ELR (cell line): ENCODE data around the gene PDZD2.
"Not testable (repeated sequence)": the region's sequence is repeated elsewhere in the genome, so short reads cannot be mapped to it uniquely, and the experiment has no call there.

Experiments
- DNase-seq: peaks from one replicate; pipeline ENCODE4 v3.0.0-alpha.2; 2015; ENCODE audit warnings: low read depth

Gene PDZD2

GRCh38 chr5:32040181-32040695 lies 401.3 kb downstream of the PDZD2 start:
- DNase-seq, result not testable (repeated sequence)

GRCh38 chr5:32042551-32042961 lies 403.6 kb downstream of the PDZD2 start:
- DNase-seq, result no peak

GRCh38 chr5:32043105-32043504 lies 404.2 kb downstream of the PDZD2 start:
- DNase-seq, result no peak

- DNase-seq, result no peak
These were observed 405.5 kb downstream of the PDZD2 start for GRCh38 chr5:32044434-32044833.

- DNase-seq, result peak; percentile 93
These were observed 406.0 kb downstream of the PDZD2 start for GRCh38 chr5:32044939-32045338.

- DNase-seq, result peak; percentile 19
These were observed 408.1 kb downstream of the PDZD2 start for GRCh38 chr5:32047056-32047455.

- no peak for DNase-seq
These were observed 412.9 kb downstream of the PDZD2 start for GRCh38 chr5:32051796-32052195.

- DNase-seq, result no peak
These were observed 417.2 kb downstream of the PDZD2 start for GRCh38 chr5:32055891-32056866.

- DNase-seq, result peak; percentile 40
These were observed 418.5 kb downstream of the PDZD2 start for GRCh38 chr5:32057187-32058096.

- DNase-seq, result peak; percentile 55
These were observed 419.2 kb downstream of the PDZD2 start for GRCh38 chr5:32058101-32058500.

- DNase-seq, result no peak
These were observed 420.1 kb downstream of the PDZD2 start for GRCh38 chr5:32058997-32059396.

GRCh38 chr5:32059761-32060530 lies 421.0 kb downstream of the PDZD2 start:
- peak; percentile 63 for DNase-seq

GRCh38 chr5:32061236-32061635 lies 422.3 kb downstream of the PDZD2 start:
- DNase-seq, result no peak

GRCh38 chr5:32066448-32066847 lies 427.5 kb downstream of the PDZD2 start:
- no peak for DNase-seq

GRCh38 chr5:32067774-32068470 lies 429.0 kb downstream of the PDZD2 start:
- no peak for DNase-seq

GRCh38 chr5:32068561-32068960 lies 429.6 kb downstream of the PDZD2 start:
- no peak for DNase-seq

GRCh38 chr5:32069396-32069795 lies 430.5 kb downstream of the PDZD2 start:
- DNase-seq, result no peak

GRCh38 chr5:32071351-32071944 lies 432.5 kb downstream of the PDZD2 start:
- peak; percentile 44 for DNase-seq

- DNase-seq, result no peak
These were observed 433.1 kb downstream of the PDZD2 start for GRCh38 chr5:32072054-32072453.

- no peak for DNase-seq
These were observed 435.5 kb downstream of the PDZD2 start for GRCh38 chr5:32074401-32074800.
